Activated naive CD8-positive, alpha-beta T cell treated with anti-CD3 and anti-CD28 coated beads for 36 hours (primary cell): Measurements from ENCODE around the gene PDK2. TPM values are rescaled to one million over a fixed set of nuclear protein-coding genes. Genes with fewer than 3 reads are reported as not detected.
A peak's percentile ranks its signal among the peaks of the same experiment; 100 is the strongest.
"Not testable (repeated sequence)": the region's sequence is repeated elsewhere in the genome, so short reads cannot be mapped to it uniquely, and the experiment has no call there.

Source experiments
- DNase-seq: peaks from one replicate; pipeline ENCODE4 v3.0.0; 2021
- H3K27ac Mint-ChIP-seq: one replicate; pipeline ENCODE4 v1.8.0; 2022; ENCODE audit warnings: mild to moderate bottlenecking, moderate library complexity, mixed read lengths
- H3K27me3 Mint-ChIP-seq: one replicate; pipeline ENCODE4 v1.8.0; 2022; ENCODE audit warnings: mild to moderate bottlenecking, mixed read lengths
- H3K36me3 Mint-ChIP-seq: one replicate; pipeline ENCODE4 v1.8.0; 2021; ENCODE audit warnings: mild to moderate bottlenecking, mixed read lengths
- H3K4me1 Mint-ChIP-seq: one replicate; pipeline ENCODE4 v1.8.0; 2021; ENCODE audit warnings: mixed read lengths
- H3K4me3 Mint-ChIP-seq: one replicate; pipeline ENCODE4 v1.8.0; 2022; ENCODE audit warnings: mild to moderate bottlenecking, moderate library complexity, mixed read lengths
- H3K9me3 Mint-ChIP-seq: one replicate; pipeline ENCODE4 v1.8.0; 2022; ENCODE audit warnings: mixed read lengths
- total RNA-seq, 2 experiments: library from RNA; stranded (reverse); gene quantifications; one replicate each; pipeline ENCODE4 v1.2.3, GENCODE V29; 2021

Gene PDK2
- total RNA-seq, 2 experiments from 2014 or later: 9.4 to 12.9 TPM

- peak; percentile 17 for DNase-seq
- Mint-ChIP-seq H3K4me1 (peaks cover 28% of the 10 kb centered on the region), H3K27me3 (peaks cover 4% of the 10 kb centered on the region), H3K36me3 (no peaks in the 10 kb centered on the region), H3K4me3 (peak overlapping the region; percentile 84), H3K9me3 (no peaks in the 10 kb centered on the region), H3K27ac (peak overlapping the region; percentile 56)
These were observed 40.1 kb upstream of the PDK2 start for GRCh38 chr17:50055055-50055425.

GRCh38 chr17:50055426-50056216, 39.5 kb upstream of the PDK2 start, which contains the start of gene ITGA3:
TSS of gene ITGA3 (plus strand) at chr17:50056110. CDS start at chr17:50056440, 330 bp downstream.
- peak within 1 kb of the TSS; percentile 84 for H3K4me3 Mint-ChIP-seq
- H3K27me3 Mint-ChIP-seq: peaks cover 4% of the 10 kb centered on the region
- no peaks in the 10 kb centered on the region for H3K36me3 Mint-ChIP-seq
- H3K27ac Mint-ChIP-seq: peak within 1 kb of the TSS; percentile 56
- H3K9me3 Mint-ChIP-seq: no peaks in the 10 kb centered on the region
- H3K4me1 Mint-ChIP-seq: peaks cover 26% of the 10 kb centered on the region
- DNase-seq: peak; percentile 64

GRCh38 chr17:50056217-50056960, 38.8 kb upstream of the PDK2 start:
- H3K4me1 Mint-ChIP-seq: peaks cover 19% of the 10 kb centered on the region
- DNase-seq: peak; percentile 76
- H3K4me3 Mint-ChIP-seq: peak overlapping the region; percentile 84
- peaks cover 4% of the 10 kb centered on the region for H3K27me3 Mint-ChIP-seq
- no peaks in the 10 kb centered on the region for H3K9me3 Mint-ChIP-seq
- H3K36me3 Mint-ChIP-seq: no peaks in the 10 kb centered on the region
- H3K27ac Mint-ChIP-seq: no peak overlapping the region

- DNase-seq: no peak
- Mint-ChIP-seq H3K27ac (no peak overlapping the region), H3K27me3 (peaks cover 4% of the 10 kb centered on the region), H3K36me3 (no peaks in the 10 kb centered on the region), H3K4me1 (peaks cover 13% of the 10 kb centered on the region), H3K4me3 (peak overlapping the region; percentile 84), H3K9me3 (no peaks in the 10 kb centered on the region)
These were observed 38.2 kb upstream of the PDK2 start for GRCh38 chr17:50056961-50057330.

- Mint-ChIP-seq H3K4me1 (peaks cover 12% of the 10 kb centered on the region), H3K27ac (no peak overlapping the region), H3K9me3 (no peaks in the 10 kb centered on the region), H3K4me3 (peak overlapping the region; percentile 84), H3K27me3 (peaks cover 4% of the 10 kb centered on the region), H3K36me3 (no peaks in the 10 kb centered on the region)
- DNase-seq: no peak
These were observed 37.6 kb upstream of the PDK2 start for GRCh38 chr17:50057521-50057991.

- Mint-ChIP-seq H3K27ac (no peak overlapping the region), H3K4me3 (no peak overlapping the region), H3K36me3 (no peaks in the 10 kb centered on the region), H3K4me1 (peaks cover 12% of the 10 kb centered on the region), H3K27me3 (peaks cover 4% of the 10 kb centered on the region), H3K9me3 (no peaks in the 10 kb centered on the region)
- no peak for DNase-seq
These were observed 36.7 kb upstream of the PDK2 start for GRCh38 chr17:50058296-50058953.

- no peak for DNase-seq
- no peak overlapping the region for H3K4me3 Mint-ChIP-seq
- no peaks in the 10 kb centered on the region for H3K9me3 Mint-ChIP-seq
- no peaks in the 10 kb centered on the region for H3K36me3 Mint-ChIP-seq
- H3K27ac Mint-ChIP-seq: no peak overlapping the region
- H3K4me1 Mint-ChIP-seq: peaks cover 12% of the 10 kb centered on the region
- peaks cover 4% of the 10 kb centered on the region for H3K27me3 Mint-ChIP-seq
These were observed 35.9 kb upstream of the PDK2 start for GRCh38 chr17:50059256-50059655.

- Mint-ChIP-seq H3K9me3 (no peaks in the 10 kb centered on the region), H3K4me1 (peaks cover 12% of the 10 kb centered on the region), H3K27ac (no peak overlapping the region), H3K27me3 (peaks cover 4% of the 10 kb centered on the region), H3K36me3 (no peaks in the 10 kb centered on the region), H3K4me3 (no peak overlapping the region)
- no peak for DNase-seq
These were observed 35.3 kb upstream of the PDK2 start for GRCh38 chr17:50059759-50060273.

GRCh38 chr17:50060951-50061712, 34.0 kb upstream of the PDK2 start:
- Mint-ChIP-seq H3K9me3 (no peaks in the 10 kb centered on the region), H3K4me3 (no peak overlapping the region), H3K36me3 (no peaks in the 10 kb centered on the region), H3K27ac (no peak overlapping the region), H3K4me1 (peaks cover 6% of the 10 kb centered on the region), H3K27me3 (peaks cover 4% of the 10 kb centered on the region)
- DNase-seq: no peak

- not testable (repeated sequence) for H3K36me3 Mint-ChIP-seq, H3K27ac Mint-ChIP-seq, H3K9me3 Mint-ChIP-seq, DNase-seq, H3K4me1 Mint-ChIP-seq, H3K4me3 Mint-ChIP-seq, H3K27me3 Mint-ChIP-seq
These were observed 33.5 kb upstream of the PDK2 start for GRCh38 chr17:50061713-50062045.

GRCh38 chr17:50062293-50063243, 32.6 kb upstream of the PDK2 start:
- Mint-ChIP-seq H3K27ac (no peak overlapping the region), H3K27me3 (peaks cover 4% of the 10 kb centered on the region), H3K4me3 (no peak overlapping the region), H3K9me3 (no peaks in the 10 kb centered on the region), H3K36me3 (no peaks in the 10 kb centered on the region), H3K4me1 (no peaks in the 10 kb centered on the region)
- DNase-seq: no peak

GRCh38 chr17:50063561-50064252, 31.4 kb upstream of the PDK2 start:
- no peaks in the 10 kb centered on the region for H3K9me3 Mint-ChIP-seq

GRCh38 chr17:50064253-50065001, 30.7 kb upstream of the PDK2 start:
- Mint-ChIP-seq H3K4me1 (no peaks in the 10 kb centered on the region), H3K27ac (no peak overlapping the region), H3K9me3 (no peaks in the 10 kb centered on the region), H3K4me3 (no peak overlapping the region), H3K36me3 (no peaks in the 10 kb centered on the region), H3K27me3 (no peaks in the 10 kb centered on the region)
- no peak for DNase-seq

More at GRCh38 chr17:50063561-50064252, 31.4 kb upstream of the PDK2 start:
- H3K4me3 Mint-ChIP-seq: no peak overlapping the region
- no peak for DNase-seq
- no peaks in the 10 kb centered on the region for H3K4me1 Mint-ChIP-seq
- no peak overlapping the region for H3K27ac Mint-ChIP-seq
- H3K36me3 Mint-ChIP-seq: no peaks in the 10 kb centered on the region
- no peaks in the 10 kb centered on the region for H3K27me3 Mint-ChIP-seq
